SH-SY5Y (cell line): ENCODE results near the gene ENO4.

ENCODE experiments used
- GATA2 ChIP-seq: IDR thresholded peaks from 2 replicates; pipeline ENCODE4 v1.6.1; 2011; ENCODE audit warnings: mild to moderate bottlenecking, low read depth, low read length
- GATA3 ChIP-seq: IDR thresholded peaks from 2 replicates; pipeline ENCODE4 v1.6.1; 2011; ENCODE audit warnings: low read depth, mild to moderate bottlenecking, low read length, moderate library complexity

ENO4 gene, protein sequence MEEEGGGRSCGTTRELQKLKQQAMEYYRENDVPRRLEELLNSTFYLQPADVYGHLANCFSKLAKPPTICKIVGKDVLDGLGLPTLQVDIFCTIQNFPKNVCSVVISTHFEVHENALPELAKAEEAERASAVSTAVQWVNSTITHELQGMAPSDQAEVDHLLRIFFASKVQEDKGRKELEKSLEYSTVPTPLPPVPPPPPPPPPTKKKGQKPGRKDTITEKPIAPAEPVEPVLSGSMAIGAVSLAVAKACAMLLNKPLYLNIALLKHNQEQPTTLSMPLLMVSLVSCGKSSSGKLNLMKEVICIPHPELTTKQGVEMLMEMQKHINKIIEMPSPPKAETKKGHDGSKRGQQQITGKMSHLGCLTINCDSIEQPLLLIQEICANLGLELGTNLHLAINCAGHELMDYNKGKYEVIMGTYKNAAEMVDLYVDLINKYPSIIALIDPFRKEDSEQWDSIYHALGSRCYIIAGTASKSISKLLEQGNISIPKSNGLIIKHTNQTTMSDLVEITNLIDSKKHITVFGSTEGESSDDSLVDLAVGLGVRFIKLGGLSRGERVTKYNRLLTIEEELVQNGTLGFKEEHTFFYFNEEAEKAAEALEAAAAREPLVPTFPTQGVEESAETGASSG

GRCh38 chr10:116849248-116850057 lies at the start of gene ENO4:
Gene ENO4 (plus strand): TSS chr10:116849499. CDS start chr10:116849567, 68 bp downstream.
- no peak for TF ChIP-seq GATA2

DNA sequence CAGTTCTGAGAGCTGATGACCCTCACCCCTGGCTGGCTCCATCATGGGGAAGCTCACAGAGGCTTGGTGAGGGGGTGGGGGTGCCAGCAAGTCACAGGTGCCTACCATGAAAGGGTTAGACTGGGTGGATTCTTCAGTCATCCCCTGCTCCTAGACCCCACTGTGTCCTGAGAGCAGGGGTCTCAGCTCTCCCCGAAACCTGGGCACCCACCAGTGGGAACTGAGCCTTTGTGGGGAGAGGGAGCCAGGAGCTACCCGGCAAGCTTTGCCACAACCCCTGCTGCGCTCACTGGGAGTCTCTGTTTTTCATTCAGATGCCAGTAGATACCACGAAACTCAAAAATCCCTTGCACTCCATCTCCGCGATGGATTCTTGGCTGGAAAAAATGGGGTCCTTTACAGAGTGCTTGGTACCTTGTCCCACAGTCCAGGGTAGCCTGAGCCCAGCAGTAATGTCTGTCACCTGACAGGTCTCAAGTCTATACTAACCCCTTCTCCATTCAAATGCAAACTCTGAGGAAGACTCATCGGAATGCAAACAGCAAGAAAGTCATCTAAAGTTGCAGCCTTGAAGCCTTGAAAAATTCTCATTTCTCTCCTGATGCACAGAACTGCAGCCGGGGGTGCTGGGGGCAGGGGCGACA lies 48.9 kb upstream of the ENO4 start:
- no peak for TF ChIP-seq GATA2
- no peak for TF ChIP-seq GATA3

DNA sequence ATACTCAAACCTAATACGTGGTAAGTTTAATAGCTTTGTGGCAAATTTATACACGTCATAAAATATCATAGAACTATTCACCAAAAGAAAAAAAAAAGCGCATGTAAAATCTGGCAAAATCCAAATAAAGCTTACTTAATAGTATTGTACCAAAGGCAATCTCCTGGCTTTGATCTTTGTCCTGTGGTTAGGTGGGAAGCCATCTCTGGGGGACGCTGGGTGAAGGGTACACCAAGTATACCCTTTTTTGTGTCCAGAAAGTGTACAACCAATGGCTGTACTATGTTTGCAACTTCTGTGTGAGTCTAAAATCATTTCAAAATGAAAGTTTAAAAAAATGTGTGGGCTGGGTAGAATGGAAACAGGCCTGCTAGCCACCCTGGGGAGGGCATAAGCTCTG lies 47.6 kb upstream of the ENO4 start:
- no peak for TF ChIP-seq GATA2
- TF ChIP-seq GATA3 = no peak

DNA sequence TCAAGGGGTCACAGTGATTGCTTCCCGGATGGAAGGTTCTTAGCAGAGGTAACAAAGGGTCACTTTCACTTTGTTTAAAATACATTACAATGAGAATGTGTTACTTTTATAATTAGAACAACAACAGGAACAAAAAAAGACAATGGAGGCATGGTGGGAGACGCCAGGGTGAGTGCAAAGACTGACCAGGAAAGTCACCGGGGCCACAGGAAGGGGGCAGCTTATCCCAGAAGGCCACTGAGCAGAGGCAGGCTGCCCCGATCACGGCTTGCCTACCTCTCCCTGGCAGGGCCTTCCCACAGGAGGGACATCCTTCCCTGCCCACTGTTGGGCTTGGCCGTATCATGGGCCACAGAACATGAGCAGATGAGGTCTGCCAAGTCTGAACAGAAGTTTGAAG lies 46.8 kb upstream of the ENO4 start:
- no peak for TF ChIP-seq GATA2
- TF ChIP-seq GATA3 = no peak

DNA sequence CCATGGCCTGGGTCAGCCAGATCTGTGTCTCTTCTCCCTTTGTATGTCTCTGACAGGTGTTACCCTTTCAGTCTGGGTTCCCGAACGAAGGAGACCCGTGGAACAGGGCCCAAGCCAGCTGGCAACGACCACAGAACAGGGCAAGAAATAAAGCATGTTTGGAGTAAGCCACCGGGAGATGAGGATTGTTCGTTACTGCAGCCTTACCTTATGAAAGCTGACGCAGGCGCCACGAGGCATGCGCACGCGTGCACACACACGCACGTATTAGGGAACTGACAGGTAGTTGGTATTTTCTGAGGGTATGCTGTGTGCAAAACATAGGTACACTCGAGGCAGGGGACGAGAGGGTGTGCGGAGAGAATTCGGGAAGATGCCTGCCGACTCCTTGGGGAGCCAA lies 46.4 kb upstream of the ENO4 start:
- TF ChIP-seq GATA2 (no peak), GATA3 (no peak)

- no peak for TF ChIP-seq GATA3
- no peak for TF ChIP-seq GATA2
Measured at GRCh38 chr10:116803451-116804249, 45.6 kb upstream of the ENO4 start.

GRCh38 chr10:116808706-116809105 lies 40.6 kb upstream of the ENO4 start:
- no peak for TF ChIP-seq GATA3
- TF ChIP-seq GATA2 = no peak

- TF ChIP-seq GATA2 = no peak
- no peak for TF ChIP-seq GATA3
Measured at GRCh38 chr10:116809483-116810119, 39.7 kb upstream of the ENO4 start.

- no peak for TF ChIP-seq GATA3
- TF ChIP-seq GATA2 = no peak
Measured at GRCh38 chr10:116810120-116810500, 39.2 kb upstream of the ENO4 start.

- TF ChIP-seq GATA3 (no peak), GATA2 (no peak)
Measured at GRCh38 chr10:116810895-116811294, 38.4 kb upstream of the ENO4 start.

- no peak for TF ChIP-seq GATA2
- TF ChIP-seq GATA3 = no peak
Measured at GRCh38 chr10:116811691-116812090, 37.6 kb upstream of the ENO4 start.

DNA sequence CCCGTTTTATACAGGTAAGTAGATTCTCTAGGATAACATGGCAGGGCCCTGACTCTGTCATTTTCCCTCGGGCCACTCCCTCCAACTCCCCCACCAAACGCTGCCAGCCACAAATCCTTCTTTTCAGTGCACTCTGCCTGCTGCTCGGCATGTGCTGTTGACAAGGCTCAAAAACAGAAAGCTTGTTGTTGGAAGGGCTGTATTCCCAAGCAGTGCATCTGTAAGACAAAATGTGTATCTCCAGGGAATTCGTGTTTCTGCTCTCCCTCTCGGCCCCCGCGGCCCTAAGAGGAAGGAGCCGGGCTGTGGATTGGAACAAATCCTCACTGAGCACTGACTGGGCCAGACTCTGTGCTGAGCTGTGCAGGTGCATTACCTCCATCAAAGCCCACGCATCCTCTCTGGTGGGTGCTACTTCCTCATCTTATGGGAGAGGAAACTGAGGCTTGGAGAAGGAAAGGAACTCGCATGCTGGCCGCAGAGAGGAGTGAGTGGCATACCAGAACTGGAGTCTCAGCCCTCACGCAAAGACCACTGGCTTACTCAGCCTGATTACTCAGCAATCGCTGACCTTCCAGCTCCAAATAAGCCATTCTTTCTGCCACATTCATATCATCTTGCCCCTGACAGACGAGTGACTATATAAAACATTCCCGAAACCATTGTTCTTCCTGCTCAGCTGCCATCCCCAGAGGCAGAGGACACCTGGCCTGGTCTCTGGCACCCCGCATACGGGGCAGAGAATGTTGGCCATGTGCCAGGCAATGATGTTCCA lies 33.5 kb upstream of the ENO4 start:
- TF ChIP-seq GATA3 (no peak), GATA2 (no peak)
